GM19025 (cell line): Measurements from ENCODE around the gene HOXB7.

ENCODE experiments used
- ATAC-seq: cut with Tn5 transposase; IDR thresholded peaks from one replicate; pipeline ENCODE4 v1.9.1; 2021; ENCODE audit warnings: mild to moderate bottlenecking, low read depth, moderate library complexity; ENCODE audit not compliant: unreplicated experiment

HOXB7 gene

DNA sequence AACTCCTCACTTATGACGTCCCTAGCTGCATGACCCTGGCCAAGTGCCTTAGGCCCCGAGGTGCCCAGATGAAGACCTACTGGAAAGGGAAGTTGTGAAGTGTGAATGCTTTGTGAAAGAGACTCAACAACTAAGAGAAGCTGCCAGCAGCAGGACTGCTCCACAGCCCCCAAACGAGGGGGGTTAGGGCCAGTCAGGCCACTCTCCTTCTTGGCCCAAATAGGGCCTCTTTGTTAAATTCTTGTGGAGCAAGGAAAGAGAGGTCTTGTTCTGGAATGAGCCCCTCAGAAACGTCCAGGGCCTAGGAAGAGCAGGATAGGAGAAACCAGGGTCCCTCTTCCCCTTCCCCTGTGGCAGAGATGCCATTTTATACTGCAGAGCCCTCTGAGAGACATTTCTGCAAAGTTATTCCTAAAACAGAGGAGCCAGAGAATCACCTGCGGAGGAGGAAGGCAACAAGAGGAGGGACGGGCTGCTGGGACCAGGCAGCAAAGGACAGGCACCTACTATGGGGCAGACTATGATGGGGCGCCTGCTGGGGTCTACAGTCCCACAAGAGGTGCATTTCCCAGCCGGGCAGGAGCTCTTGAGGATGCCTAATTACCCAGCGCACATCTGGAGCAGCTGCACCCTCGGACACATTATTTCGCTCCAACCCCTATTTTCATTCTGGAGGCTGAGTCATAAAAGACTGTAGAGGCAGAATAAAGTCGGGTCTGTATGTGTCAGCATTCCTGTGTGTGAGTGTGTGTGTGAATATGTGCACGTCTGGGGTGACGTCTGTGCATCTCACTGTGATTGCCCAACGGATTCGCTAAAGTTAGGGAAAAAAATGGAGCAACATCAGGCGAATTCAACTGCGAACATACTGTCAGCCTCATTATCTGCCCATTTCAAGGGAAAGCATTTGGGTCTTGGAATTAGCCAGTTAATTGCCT lies 26.8 kb upstream of the HOXB7 start:
- ATAC-seq: no peak

DNA sequence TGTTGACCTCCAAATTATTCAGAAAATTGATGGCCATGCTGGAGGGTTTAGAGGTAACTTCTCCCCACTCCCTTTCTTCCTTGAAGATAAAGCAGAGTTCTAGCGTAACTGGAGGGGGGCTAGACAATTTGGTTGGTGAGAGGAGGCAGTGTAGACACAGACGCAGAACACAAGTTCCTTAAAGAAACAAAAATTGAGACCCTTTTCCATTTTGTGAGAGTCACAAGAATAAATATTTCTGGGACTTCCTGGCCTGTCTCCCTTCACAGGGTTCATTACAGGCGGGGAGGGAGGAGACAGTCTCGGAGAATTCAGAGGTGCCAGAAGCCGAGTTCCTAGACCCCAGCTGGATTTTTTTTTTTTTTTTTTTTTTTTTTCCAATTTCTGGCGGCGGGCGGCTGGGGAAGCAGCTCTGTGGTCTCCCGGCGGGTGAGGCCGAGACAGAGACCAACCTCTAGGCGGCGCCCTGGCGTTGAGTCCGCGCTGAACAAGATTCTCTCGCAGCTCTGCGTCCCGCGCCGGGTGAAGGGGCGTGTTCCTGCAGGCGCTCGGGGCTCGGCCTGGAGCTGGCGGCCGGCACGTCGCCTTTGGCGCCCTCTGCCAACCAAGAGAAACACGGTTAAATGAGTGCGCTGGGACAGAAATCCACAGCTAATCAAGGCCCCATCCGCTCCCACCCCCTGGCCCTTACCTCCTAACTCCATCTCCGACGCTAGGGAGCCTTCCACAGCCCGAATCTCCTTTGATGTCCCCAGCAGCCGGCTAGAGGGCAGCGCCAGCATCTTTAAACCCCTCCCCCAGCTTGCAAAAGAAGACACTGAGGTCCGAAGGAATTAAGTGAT lies 25.6 kb upstream of the HOXB7 start:
- ATAC-seq: no peak

DNA sequence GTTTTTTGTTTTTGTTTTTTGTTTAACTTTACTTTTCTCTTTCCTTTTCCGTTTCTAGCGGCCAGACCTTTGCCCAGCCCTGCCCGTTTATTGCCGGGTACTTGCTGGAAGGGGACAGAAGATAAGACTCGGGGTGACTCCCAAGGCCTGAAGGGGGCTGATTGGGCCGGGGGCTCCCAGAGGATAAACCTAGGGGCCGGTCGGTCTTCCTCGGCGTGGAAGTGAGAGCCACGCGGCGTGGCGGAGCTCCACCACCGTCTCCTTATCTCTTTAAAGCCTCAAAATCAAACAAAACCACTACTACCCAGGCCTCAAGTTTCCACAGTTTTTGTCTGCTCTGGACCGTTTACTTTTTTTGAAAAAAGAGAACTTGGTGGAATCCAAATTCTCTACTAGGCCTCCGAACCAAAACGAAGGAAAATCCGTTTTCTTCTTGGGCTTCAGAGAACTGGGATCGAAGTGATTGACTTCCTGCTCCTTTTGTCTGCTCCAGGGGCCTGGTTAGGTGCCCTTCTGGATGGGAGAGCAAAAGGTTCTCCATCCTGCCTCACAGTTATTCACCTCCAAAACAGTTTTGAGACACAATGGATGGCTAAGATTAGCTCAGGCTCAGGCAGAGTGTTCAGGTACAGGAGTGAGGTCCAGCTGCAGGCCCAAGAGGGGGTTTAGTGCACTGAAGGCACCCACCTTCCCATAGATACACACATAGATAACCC lies 23.8 kb upstream of the HOXB7 start:
- no peak for ATAC-seq

DNA sequence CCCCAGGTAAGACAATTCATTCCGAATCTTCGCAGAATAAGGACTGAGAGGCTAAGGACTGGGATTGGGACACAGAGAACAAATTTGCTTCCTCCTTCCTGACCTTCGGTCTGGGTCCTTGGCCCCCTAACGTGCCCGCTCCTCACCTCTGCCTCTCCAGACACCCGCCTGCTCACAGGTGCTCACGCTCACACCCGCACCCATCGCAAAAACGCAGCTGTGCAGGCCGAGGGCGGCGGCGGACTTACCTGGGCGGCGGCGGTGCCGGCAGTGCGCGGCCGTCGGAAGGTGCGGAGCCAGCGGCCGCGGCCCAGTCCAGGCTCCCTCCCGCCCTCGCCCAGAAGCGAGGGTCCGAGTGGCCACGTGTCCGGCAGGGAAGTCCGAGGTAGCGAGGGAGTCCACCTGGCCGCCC lies 22.5 kb upstream of the HOXB7 start:
- no peak for ATAC-seq

DNA sequence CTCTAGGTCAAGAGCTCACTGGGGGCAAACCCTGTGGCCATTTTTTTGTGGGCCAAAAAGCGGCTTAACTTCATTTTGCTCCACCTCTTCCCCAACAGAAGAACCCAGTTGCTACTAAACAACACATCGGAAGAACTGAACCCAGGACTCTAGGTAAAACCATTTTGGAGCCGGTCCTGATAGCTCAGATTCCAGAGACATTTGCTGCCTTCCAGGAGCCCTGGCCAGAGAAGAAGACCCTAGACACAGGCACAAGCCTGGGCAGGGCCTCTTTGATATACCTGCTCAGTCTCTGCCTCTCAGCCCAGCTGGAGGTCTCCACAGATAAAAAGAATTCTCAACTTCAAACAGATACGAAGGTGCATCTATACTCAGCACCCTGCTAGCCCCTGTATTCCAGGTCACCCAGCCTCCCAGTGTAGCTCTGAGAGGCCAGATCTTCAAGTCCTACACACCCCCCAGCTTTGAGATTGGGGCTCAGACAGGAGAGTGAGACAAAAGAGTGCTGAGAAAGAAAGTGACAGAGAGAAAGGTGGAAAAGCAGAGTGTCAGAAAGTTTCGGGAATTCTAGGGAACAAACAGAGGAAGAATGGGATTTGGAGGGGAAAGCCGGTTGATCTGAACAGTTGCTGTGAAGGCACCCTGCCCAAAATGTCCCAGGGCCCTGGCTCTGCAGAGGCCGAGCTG lies 21.9 kb upstream of the HOXB7 start:
- ATAC-seq: no peak

DNA sequence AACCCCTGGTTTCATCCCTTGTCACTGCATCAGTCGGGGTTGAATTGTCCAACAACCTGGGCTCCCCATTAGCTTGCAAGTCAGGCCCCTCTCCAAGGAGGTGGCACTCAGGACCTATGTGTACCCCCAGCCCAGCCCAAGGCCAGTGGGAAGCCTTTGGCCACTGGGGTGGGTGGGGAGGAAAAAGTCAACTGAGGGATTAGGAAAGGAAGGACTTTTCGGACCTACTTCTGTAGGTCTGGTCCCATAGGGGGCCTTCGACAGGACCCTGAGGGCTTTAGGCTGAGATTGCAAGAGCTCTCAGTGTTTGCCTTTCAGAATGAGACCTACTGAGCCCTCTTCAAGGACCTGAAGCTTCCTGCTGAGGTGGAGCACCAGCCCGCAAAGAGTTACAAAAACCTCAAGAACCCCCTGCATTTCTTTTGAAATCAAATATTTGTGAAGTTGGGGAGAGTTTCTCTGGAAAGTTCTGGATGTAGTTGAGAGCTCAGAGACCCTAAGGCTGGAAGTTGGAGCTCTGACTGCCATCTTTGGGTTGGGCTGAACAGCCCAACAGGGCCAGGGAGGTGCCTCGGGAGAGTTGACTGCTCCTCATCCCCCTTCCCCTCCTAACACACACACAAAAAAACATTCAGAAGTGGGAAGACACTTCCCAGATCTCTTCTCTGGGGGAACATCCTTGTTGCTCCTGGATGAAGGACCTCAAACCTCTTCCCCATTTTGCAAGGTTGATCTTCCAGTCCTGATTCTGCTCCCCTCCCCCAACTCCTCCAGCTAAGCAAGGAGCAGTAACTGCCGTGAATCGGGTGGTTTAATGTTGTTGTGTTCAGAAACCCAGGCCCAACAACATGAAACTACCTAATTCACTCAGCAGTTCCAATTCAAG lies 21.1 kb upstream of the HOXB7 start:
- no peak for ATAC-seq

DNA sequence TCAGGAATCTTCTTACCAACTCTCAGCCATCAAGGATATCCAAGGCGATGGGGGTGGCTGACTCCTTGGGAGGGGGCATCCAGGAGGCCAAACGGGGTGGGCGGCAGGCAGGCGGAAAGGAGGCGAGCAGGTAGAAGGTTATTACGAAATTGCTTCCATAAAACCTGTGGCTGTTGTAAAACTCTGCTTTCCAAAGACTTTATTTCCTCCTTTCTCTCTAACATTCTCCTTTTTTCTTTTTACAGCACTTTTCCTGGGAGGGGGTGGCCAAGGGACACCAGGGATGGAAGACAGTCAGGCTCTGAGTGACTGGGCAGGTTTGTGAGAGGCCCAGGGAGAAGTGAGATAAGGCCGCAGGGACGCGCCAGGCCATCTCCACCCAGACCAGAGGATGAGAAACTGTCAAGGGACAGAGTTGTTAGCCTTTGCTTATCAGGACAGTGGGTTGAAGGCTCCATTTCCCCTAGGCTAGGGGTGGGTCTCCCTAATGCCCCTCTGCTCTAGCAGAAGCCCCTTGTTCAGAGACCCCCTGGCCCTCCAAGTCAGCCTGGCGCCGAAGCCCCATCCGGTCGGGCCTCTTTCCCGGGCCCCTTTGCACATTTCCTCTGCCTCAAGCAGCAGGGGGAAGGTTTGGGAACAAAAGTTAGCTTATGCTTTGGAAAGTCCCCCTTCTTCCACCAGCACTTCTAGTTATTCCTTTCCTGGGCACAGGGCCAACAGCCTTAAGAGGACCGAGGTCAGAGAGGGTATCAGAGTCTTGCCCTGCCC lies 20.3 kb upstream of the HOXB7 start:
- ATAC-seq: no peak

DNA sequence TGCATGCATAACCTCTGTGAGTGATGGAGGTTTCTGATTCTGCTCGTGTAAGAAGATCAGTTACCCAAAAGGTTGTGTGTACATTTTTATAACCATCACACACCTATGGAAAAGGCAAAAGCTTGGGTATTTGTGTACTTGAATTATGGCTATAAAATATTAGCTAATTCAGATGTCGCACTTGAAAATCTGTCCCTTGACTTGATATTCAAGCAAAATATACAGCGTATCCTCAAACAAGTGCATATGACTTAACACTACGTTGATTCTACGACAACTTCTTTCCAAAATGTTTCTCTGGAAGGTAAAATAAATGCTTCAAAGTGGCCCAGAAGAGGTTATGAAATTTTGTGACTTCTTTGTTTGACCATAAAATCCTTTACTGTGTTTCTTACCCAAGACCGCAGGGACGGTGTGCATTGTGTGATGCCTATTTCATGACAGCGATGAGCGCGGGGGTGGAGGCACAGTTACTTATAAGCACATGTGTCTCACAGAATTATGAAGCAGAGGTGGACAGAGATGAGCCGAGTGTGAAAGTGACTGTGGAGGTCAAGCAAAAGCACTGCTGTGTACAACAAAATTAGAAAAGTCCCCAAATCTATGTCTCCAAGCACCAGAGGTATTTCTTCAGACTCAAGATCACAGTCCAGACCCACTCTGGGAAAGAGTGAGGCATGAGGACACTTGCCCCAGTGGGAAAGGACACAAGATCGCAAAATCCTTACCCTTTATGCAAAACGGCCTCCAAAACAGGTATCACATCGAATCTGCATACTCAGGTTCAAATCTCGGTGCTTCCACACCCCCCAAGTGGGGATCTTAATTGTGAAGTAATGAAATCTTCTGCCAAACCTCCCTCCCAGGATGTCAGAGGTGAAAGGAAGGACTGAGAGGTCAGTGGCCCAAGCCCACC lies 19.4 kb upstream of the HOXB7 start:
- no peak for ATAC-seq

DNA sequence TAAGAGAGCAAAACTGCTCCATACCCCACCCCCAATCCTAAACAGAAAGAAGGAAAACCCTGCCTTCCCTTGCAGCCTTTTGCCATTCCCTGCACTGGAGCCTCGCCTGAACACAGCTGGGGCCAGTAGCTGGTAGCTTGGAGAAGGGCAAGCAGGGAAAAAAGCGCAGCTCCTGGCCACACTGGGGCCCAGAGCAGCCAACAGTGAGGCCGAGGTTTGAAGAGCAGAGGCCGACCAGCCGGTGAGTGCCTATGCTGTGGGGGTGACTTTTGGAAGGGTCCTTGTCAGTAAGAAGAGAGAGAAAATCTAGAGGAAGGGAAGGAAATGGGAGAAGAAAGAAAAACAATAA lies 18.6 kb upstream of the HOXB7 start:
- no peak for ATAC-seq

DNA sequence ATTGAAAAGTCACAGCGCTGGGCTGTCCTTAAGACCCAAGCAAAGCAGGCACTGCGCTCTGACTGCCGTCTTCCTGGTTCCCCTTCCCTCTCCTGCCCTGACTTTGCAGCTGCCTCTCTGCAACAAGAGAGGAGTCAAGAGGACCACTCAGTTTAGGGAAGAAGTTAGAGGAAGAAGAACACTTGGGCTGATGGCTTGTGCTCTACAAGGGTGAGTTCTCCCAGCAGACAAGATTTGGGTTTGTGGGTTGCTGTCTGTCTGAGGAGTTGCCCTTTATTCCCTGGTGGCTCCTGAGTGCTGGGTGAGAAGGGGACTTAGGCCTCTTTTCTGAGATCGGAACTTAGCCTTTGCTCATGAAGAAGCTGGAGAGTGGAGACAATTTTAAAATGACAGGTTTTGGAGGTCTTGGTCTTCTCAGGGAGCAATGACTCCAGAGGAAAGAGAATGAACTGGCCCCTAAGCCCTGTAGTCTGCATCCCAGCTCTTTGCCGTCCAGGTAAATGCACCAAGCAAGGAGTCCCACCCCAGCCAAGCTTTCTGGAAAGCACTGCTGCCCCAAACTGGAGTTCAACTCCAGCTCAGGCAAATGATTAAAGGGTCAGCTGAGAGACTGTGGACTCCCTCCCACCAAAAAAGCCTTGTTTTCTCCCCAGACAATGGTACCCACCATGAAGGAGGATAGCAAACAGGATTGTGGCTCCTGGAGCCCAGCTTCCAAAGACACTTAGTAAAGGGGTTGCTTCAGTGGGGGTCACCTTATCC lies 18.0 kb upstream of the HOXB7 start:
- no peak for ATAC-seq

DNA sequence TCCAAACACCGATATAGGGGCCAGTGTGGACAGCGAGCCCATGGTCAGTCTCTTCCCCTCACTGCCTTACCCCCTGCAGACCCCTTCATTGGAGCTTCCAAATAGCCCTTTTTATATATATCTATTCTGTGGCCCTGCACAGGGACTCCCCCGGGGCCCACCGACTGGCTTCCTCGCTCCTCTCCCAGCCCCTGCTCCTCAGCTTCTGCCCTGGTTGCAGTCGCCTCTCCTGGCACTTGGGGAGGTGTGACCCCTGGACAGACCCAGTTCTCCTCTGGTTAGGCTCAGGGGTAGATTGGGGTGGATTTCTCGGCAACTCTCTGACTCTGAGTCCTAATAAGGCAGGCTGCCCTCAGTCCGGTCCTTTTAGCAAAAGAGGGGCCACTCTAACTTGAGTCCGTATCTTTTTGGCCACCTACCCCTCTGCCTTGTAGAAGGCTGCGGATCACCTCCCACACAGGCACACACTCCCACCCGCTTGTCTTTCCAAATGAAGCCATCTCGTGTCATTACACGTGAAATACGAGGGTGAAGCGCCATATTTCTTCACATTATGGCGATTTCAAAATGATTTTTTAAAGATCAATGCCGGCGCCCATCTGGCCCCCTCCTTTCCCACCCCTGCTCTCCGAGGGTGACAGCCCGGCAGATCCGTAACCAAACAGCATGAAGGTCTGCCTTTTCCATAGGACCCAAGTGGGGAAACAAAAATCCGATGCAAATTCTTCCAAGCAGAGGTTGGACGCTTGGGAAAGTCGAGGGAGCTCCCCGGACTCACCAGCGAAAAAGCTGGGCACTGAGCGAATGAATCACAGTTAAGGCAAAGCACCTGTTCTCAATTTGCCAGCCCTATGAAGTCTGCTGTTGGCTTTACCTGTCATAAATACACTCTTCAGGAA lies 17.1 kb upstream of the HOXB7 start:
- no peak for ATAC-seq

DNA sequence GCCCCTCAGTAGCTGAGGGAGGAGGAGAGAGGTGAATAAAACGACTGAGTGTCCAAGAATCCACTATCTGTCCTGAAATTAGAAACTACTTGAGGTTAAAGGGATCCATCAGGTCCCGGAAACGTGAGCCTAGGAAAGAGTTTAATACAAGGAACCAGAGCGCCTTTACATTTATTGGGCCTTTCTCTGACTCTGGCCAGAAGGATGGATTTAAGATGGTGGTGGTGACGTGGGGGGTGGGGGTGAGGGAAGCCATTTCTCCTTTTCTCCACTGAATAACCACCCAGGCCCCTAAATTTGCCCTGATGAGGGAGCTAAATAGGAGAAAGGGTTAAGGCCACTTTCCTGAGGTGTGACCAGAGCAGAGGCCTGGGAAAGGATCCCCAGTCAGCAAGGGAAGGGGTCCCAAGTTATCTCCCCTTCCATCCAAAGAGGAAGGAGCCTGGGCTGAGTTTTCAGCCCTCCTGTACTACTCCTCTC lies 16.3 kb upstream of the HOXB7 start:
- ATAC-seq: no peak

DNA sequence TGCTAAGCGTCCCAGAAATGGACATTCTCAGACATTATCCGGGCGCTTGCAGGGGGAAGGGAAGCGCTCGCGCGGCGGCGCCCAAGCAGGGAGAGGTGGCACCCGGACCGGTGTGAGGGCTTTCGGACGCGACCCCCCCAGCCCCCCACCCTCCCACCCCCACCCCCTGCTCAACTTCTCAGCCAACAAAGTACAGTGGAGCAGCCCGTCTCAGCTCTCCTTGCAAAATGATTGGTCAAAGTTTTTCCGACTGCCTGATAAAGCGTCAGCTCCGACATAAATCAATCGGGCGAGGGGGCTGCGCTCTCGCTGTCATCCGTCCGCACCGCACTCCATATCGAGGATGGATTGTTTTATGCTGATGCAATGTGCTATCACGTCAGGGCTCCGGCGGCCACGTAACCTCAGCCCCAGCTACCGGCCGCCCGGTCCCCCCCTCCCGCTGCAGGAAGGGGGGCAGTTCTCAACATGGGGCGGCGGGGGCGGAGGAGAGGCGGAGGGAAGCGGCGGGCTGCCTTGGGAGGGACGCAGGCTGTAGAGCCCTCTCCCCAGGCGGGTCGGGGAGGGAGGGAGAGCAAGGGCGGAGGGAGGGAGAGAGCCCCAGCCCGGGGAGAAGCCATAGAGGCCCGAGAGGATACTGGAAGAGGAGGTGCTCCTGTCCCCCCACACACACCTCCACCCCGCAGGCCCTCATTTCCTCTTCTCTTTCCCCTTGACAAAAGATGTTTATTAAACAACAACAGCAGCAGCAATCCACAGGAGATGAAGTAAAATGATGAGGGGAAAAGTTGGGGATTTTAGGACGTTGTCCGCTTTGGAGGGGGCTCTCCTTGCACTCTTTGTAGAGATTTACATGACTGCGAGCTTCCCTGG lies 15.7 kb upstream of the HOXB7 start, which contains the start of gene HOXB9:
HOXB9 (minus strand) TSS at position 114 of the 873 bp plus-strand sequence; CDS start at position 25, 89 bp downstream.
- no peak for ATAC-seq

DNA sequence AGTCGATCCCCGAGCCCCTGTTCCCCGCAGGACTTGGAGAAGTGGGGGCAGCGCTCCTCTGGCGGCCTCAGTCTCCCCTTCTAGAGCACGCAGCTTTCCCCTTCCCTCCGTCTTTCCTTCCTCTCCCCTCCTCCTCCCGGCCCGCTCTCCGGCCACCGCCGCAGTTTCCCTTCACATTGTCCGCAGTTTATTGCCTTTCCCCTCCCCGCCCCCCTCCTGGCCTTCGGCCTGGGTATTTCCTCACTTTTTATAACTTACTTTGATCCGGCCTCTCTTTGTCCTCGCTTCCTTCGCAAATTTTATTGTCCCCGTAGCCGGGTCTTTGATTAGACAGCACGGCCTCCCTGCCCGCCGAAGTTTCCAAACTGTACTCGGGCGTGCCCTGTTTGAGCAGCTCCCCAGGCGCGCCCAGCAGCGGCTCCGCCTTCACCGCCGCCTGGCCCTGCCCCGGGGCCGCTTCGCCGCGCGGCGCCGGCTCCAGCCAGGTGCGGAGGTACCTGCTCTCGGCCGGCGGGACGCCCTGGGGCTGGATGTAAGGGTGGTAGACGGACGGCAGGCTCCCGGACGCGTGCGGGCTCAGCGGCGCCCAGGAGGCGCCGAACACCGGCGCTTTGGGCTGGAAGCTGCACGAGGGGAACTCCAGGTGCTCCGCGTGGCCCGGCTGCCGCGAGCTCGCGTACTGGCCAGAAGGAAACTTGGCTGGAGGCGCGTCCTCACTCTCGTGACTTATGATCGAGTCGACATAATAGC lies 14.9 kb upstream of the HOXB7 start:
- no peak for ATAC-seq
